ENCODE results near the gene DOCK9.
"Not testable (repeated sequence)": the region's sequence is repeated elsewhere in the genome, so short reads cannot be mapped to it uniquely, and the experiment has no call there.

Gene DOCK9

GRCh38 chr13:98761986-98762616, 215.8 kb downstream of the DOCK9 start:
- TF ChIP-seq, protein P1, sequence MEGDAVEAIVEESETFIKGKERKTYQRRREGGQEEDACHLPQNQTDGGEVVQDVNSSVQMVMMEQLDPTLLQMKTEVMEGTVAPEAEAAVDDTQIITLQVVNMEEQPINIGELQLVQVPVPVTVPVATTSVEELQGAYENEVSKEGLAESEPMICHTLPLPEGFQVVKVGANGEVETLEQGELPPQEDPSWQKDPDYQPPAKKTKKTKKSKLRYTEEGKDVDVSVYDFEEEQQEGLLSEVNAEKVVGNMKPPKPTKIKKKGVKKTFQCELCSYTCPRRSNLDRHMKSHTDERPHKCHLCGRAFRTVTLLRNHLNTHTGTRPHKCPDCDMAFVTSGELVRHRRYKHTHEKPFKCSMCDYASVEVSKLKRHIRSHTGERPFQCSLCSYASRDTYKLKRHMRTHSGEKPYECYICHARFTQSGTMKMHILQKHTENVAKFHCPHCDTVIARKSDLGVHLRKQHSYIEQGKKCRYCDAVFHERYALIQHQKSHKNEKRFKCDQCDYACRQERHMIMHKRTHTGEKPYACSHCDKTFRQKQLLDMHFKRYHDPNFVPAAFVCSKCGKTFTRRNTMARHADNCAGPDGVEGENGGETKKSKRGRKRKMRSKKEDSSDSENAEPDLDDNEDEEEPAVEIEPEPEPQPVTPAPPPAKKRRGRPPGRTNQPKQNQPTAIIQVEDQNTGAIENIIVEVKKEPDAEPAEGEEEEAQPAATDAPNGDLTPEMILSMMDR (conservative IDR thresholded peaks at IDR 0.05; ENCODE audit: low read depth, low read length): no peak
- peak overlapping the region; percentile 4 for H3K4me3 ChIP-seq (ENCODE audit: low read length)
- no peak for DNase-seq (ENCODE audit: low read depth)

GRCh38 chr13:98761126-98761985, 216.5 kb downstream of the DOCK9 start:
- TF ChIP-seq, protein P1 (conservative IDR thresholded peaks at IDR 0.05; ENCODE audit: low read depth, low read length): no peak
- peak overlapping the region; percentile 4 for H3K4me3 ChIP-seq (ENCODE audit: low read length)
- no peak for DNase-seq (ENCODE audit: low read depth)

DNA sequence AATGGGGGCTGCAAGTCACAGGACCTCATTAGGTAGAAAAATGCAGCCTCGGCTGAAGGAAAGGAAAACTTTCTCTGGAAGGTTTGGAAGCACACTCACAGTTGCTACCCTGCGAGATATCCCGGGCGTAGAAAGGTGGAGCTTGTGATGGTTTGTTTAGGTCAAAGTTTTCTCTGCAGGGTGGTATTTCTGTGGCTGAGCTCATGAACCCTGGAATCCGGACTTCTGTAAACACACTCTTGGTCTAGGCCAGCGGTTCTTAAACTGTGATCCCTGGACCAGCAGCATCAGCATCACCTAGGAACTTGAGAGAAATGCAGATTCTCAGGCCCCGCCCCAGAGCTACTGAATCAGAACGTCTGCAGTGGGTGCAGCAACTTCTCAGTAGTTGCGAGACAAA, 222.1 kb downstream of the DOCK9 start:
- DNase-seq (ENCODE audit: low read depth): no peak
- TF ChIP-seq, protein P1 (conservative IDR thresholded peaks at IDR 0.05; ENCODE audit: low read depth, low read length): no peak
- no peak overlapping the region for H3K4me3 ChIP-seq (ENCODE audit: low read length)

DNA sequence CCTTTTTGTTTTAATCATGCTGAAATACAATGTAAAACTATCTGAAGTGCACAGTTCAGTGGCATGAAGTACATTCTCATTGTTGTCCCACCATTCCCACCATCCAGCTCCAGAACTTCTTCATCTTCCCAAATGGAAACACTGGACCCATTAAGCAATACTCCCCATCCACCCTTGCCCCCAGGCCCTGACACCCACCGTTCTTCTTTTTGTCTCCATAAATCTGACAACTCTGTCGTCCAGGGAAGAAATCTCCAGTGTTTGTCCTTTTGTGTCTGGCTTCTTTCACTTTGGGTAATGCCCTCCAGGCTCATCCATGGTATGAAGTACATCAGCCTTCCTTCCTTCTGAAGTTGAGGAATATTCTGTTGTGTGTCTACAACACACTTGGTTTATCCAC, 222.7 kb downstream of the DOCK9 start:
- DNase-seq (ENCODE audit: low read depth): no peak
- no peak overlapping the region for H3K4me3 ChIP-seq (ENCODE audit: low read length)
- TF ChIP-seq, protein P1 (conservative IDR thresholded peaks at IDR 0.05; ENCODE audit: low read depth, low read length): no peak

GRCh38 chr13:98754468-98754867, 223.4 kb downstream of the DOCK9 start:
- not testable (repeated sequence) for DNase-seq (ENCODE audit: low read depth); H3K4me3 ChIP-seq (ENCODE audit: low read length)

GRCh38 chr13:98752467-98753290, 225.2 kb downstream of the DOCK9 start, which contains the start of gene SLC15A1:
SLC15A1 (minus strand) TSS chr13:98752672; CDS start chr13:98752598, 74 bp downstream.
- TF ChIP-seq, protein P1 (conservative IDR thresholded peaks at IDR 0.05; ENCODE audit: low read depth, low read length): no peak
- DNase-seq (ENCODE audit: low read depth): no peak
- peak within 1 kb of the TSS; percentile 31 for H3K4me3 ChIP-seq (ENCODE audit: low read length)

DNA sequence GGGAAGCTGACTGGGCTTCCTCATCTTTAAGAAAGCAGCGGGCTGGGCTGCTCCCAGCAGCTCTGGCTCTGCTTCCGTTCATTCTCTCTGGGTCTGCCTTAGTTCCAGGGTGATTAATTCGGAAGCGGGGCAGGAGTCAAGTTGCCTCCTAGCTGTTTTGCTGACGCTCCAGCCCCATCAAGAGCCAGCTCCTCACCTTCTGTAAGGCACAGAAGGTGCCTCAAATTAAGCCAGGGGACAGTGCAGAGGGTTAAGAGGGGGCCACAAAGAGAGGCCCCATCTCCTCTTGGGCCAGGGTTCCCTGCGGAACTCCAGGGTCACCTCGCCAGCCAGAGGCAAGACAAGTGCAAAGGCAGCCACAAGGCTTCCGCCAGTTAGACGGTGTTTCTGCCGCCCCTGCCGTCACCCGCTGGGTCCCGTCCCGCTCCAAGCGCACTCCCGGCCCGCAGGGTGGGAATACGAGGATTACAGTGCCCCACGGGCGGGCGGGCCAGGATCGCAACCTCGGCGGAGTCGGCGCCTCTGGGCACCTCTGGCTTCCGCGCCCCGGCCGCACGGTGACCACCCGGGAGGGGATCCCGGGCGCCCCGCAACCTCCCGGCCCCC, 225.9 kb downstream of the DOCK9 start:
- DNase-seq (ENCODE audit: low read depth): no peak
- peak overlapping the region; percentile 31 for H3K4me3 ChIP-seq (ENCODE audit: low read length)

More for the DNA sequence above, 225.9 kb downstream of the DOCK9 start:
- TF ChIP-seq, protein P1 (conservative IDR thresholded peaks at IDR 0.05; ENCODE audit: low read depth, low read length): no peak
